SK-N-SH treated with all-trans-retinoic acid at 6 μM for 48 hours (cell line): ENCODE measurements around the gene KRT10.

Experiments used
- ARNTL ChIP-seq: fragments of 450-650 bp; formaldehyde crosslinking; IDR thresholded peaks from 2 replicates; pipeline ENCODE4 v1.5.0; 2020; ENCODE audit warnings: low read depth, mild to moderate bottlenecking, moderate library complexity, borderline replicate concordance
- CREB5 ChIP-seq: fragments of 250-450 bp; sonication (Bioruptor Pico); IDR thresholded peaks from 2 replicates; pipeline ENCODE4 v1.5.1; 2020; ENCODE audit warnings: low read depth, mild to moderate bottlenecking, moderate library complexity
- GLIS3 ChIP-seq: fragments of 250-450 bp; sonication (Bioruptor Pico); IDR thresholded peaks from 2 replicates; pipeline ENCODE4 v1.5.0; 2020; ENCODE audit warnings: mild to moderate bottlenecking, moderate library complexity
- PATZ1 ChIP-seq: fragments of 250-450 bp; sonication (Bioruptor Pico); IDR thresholded peaks from 2 replicates; pipeline ENCODE4 v1.8.0; 2020; ENCODE audit warnings: mild to moderate bottlenecking, moderate library complexity, borderline replicate concordance
- POU6F1 ChIP-seq: fragments of 250-450 bp; sonication (Bioruptor Pico); IDR thresholded peaks from 2 replicates; pipeline ENCODE4 v1.8.0; 2021; ENCODE audit warnings: low read depth, mild to moderate bottlenecking, moderate library complexity, borderline replicate concordance
- RARB ChIP-seq: fragments of 250-450 bp; sonication (Bioruptor Pico); IDR thresholded peaks from 2 replicates; pipeline ENCODE4 v1.8.0; 2021; ENCODE audit warnings: mild to moderate bottlenecking, moderate library complexity
- SNAI2 ChIP-seq: fragments of 250-450 bp; sonication (Bioruptor Pico); IDR thresholded peaks from 2 replicates; pipeline ENCODE4 v1.5.0; 2020; ENCODE audit warnings: mild to moderate bottlenecking, moderate library complexity
- TCF4 ChIP-seq: fragments of 250-450 bp; sonication (Bioruptor Pico); IDR thresholded peaks from 2 replicates; pipeline ENCODE4 v1.8.0; 2021; ENCODE audit warnings: mild to moderate bottlenecking, moderate library complexity, borderline replicate concordance
- TOX ChIP-seq: fragments of 250-450 bp; sonication (Bioruptor Pico); IDR thresholded peaks from 2 replicates; pipeline ENCODE4 v1.8.0; 2021; ENCODE audit warnings: mild to moderate bottlenecking, moderate library complexity, borderline replicate concordance
- TSHZ2 ChIP-seq: fragments of 250-450 bp; sonication (Bioruptor Pico); IDR thresholded peaks from 2 replicates; pipeline ENCODE4 v1.5.0; 2020; ENCODE audit warnings: mild to moderate bottlenecking, moderate library complexity
- ZFP3 ChIP-seq: fragments of 250-450 bp; sonication (Bioruptor Pico); IDR thresholded peaks from 2 replicates; pipeline ENCODE4 v1.5.0; 2020; ENCODE audit warnings: mild to moderate bottlenecking, moderate library complexity
- ZFP30 ChIP-seq: fragments of 450-650 bp; formaldehyde crosslinking; IDR thresholded peaks from 2 replicates; pipeline ENCODE4 v1.5.0; 2022; ENCODE audit warnings: mild to moderate bottlenecking, moderate library complexity
- ZNF70 ChIP-seq: fragments of 450-650 bp; formaldehyde crosslinking; IDR thresholded peaks from 2 replicates; pipeline ENCODE4 v1.5.0; 2020; ENCODE audit warnings: mild to moderate bottlenecking, moderate library complexity
- ZNF8 ChIP-seq: fragments of 450-650 bp; formaldehyde crosslinking; IDR thresholded peaks from 2 replicates; pipeline ENCODE4 v1.5.0; 2020; ENCODE audit warnings: mild to moderate bottlenecking, moderate library complexity

GRCh38 chr17:40818343-40818732, 4.1 kb downstream of the KRT10 start:
- no peak for TF ChIP-seq TOX (CRISPR knock-in tag)
- no peak for TF ChIP-seq PATZ1 (CRISPR knock-in tag)
- no peak for TF ChIP-seq ZFP3 (CRISPR knock-in tag)
- no peak for TF ChIP-seq ZFP30
- TF ChIP-seq CREB5 = no peak
- TF ChIP-seq SNAI2 = no peak
- TF ChIP-seq ZNF70 = no peak
- TF ChIP-seq ARNTL = no peak
- no peak for TF ChIP-seq GLIS3 (CRISPR knock-in tag)
- TF ChIP-seq ZNF8 (CRISPR knock-in tag) = no peak
- TF ChIP-seq TCF4 (CRISPR knock-in tag) = no peak
- TF ChIP-seq POU6F1 (CRISPR knock-in tag) = no peak
- TF ChIP-seq RARB = no peak
- no peak for TF ChIP-seq TSHZ2
